ENCODE results near the gene MYL6. TPM values are rescaled to one million over a fixed set of nuclear protein-coding genes. Genes with fewer than 3 reads are reported as not detected.

MYL6 gene
- total RNA-seq, 5 donors from 2014 or later (not counting 1 experiment from before 2014, with no cell fraction given): 506 to 663 (median 569) TPM

- CTCF ChIA-PET: interaction anchor here in 1 of 2 donors (1.0 to 3.9 kb wide), 2 partner anchors 18 to 85 kb away, joined by 3 to 21 read pairs; partner anchors contain the start of gene RNF41
- Histone ChIP-seq H3K4me1 (ENCODE audit: control insufficient read depth in 1 of 2, extremely low read depth in 1 of 2, insufficient read depth in 2 of 2, low read length in 2 of 2) (no peaks in the 10 kb centered on the region), H3K9me3 (no peaks in the 10 kb centered on the region), H3K27me3 (replicated peaks in 1 of 2; ENCODE audit: control insufficient read depth in 2 of 2, extremely low read depth in 1 of 2, insufficient read depth in 2 of 2, low read length in 1 of 2) (no peaks in the 10 kb centered on the region), H3K36me3 (ENCODE audit: control insufficient read depth in 2 of 2, extremely low read depth in 1 of 2, insufficient read depth in 1 of 2, low read length in 1 of 2) (peaks cover 0 to 37% of the 10 kb centered on the region in 2 donors), H3K27ac (ENCODE audit: low read length) (no peak overlapping the region), H3K4me3 (ENCODE audit: control insufficient read depth in 1 of 2, extremely low read depth in 1 of 2, low read length in 1 of 2) (no peak overlapping the region)
- POLR2A ChIA-PET: no interaction called here
- Mint-ChIP-seq H3K36me3 (peaks cover 25% of the 10 kb centered on the region), H3K27me3 (no peaks in the 10 kb centered on the region), H3K4me1 (peaks cover 0 to 5% (median 1%) of the 10 kb centered on the region in 3 donors), H3K4me3 (no peak overlapping the region), H3K9me3 (no peaks in the 10 kb centered on the region), H3K27ac (no peak overlapping the region)
- ATAC-seq (replicated peaks in 1 of 4): no peak
- DNase-seq: no peak
These were observed 46.1 kb downstream of the MYL6 start for GRCh38 chr12:56204275-56204674.

DNA sequence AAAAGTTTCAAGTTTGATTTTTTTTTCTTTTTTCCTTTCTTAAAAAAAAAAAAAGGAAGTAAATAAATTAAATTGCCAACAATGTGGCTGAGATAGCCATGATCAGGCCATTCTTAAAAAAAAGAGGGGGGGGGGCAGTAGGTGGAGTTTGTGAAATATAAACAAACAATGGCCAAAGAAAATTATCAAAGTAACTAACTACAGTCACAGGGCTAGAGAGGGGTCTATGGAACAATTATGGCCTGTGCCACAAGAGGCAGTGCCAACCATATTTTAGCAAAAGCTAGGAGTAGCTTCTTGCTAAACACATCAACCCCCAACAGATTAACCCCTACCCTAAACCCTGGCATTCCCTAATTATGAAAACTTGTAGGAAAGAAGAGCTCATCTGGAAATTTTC is 47.3 kb downstream of the MYL6 start:
- H3K4me1 Mint-ChIP-seq: peaks cover 0 to 5% (median 1%) of the 10 kb centered on the region in 3 donors
- POLR2A ChIA-PET: interaction anchor here (0.5 to 0.6 kb wide), 2 partner anchors 179 to 274 kb away, joined by 3 to 9 read pairs; no protein-coding TSS in a partner anchor
- peak overlapping the region in 1 of 2 donors; percentile 19 for H3K27ac Mint-ChIP-seq
- CTCF ChIA-PET: interaction anchor here (0.5 to 3.9 kb wide), 7 partner anchors 9 to 258 kb away, joined by 3 to 21 read pairs (median 8); partner anchors contain the start of gene RNF41 (in 1 of the 2)
- H3K9me3 Mint-ChIP-seq: no peaks in the 10 kb centered on the region
- H3K36me3 Mint-ChIP-seq: peaks cover 33% of the 10 kb centered on the region
- ATAC-seq (replicated peaks in 1 of 4) (peak in 1 of 4 experiments; percentile 36), DNase-seq (no peak)
- Histone ChIP-seq H3K4me1 (ENCODE audit: control insufficient read depth in 1 of 2, extremely low read depth in 1 of 2, insufficient read depth in 2 of 2, low read length in 2 of 2) (no peaks in the 10 kb centered on the region), H3K36me3 (ENCODE audit: control insufficient read depth in 2 of 2, extremely low read depth in 1 of 2, insufficient read depth in 1 of 2, low read length in 1 of 2) (peaks cover 4 to 45% of the 10 kb centered on the region in 2 donors), H3K27ac (ENCODE audit: low read length) (no peak overlapping the region), H3K9me3 (no peaks in the 10 kb centered on the region), H3K27me3 (replicated peaks in 1 of 2; ENCODE audit: control insufficient read depth in 2 of 2, extremely low read depth in 1 of 2, insufficient read depth in 2 of 2, low read length in 1 of 2) (no peaks in the 10 kb centered on the region), H3K4me3 (ENCODE audit: control insufficient read depth in 1 of 2, extremely low read depth in 1 of 2, low read length in 1 of 2) (no peak overlapping the region)
- no peak overlapping the region for H3K4me3 Mint-ChIP-seq
- no peaks in the 10 kb centered on the region for H3K27me3 Mint-ChIP-seq

- H3K27ac ChIP-seq (ENCODE audit: low read length): no peak overlapping the region
- Mint-ChIP-seq H3K4me3 (no peak overlapping the region), H3K27me3 (no peaks in the 10 kb centered on the region), H3K4me1 (peaks cover 0 to 7% (median 1%) of the 10 kb centered on the region in 3 donors), H3K9me3 (no peaks in the 10 kb centered on the region), H3K36me3 (peaks cover 37% of the 10 kb centered on the region), H3K27ac (peak overlapping the region; percentile 22 to 45)
- CTCF ChIA-PET: interaction anchor here in 1 of 2 donors (0.6 to 3.9 kb wide), 7 partner anchors 10 to 257 kb away, joined by 3 to 21 read pairs (median 4); partner anchors contain the start of genes ANKRD52 and RNF41
- H3K4me1 ChIP-seq (ENCODE audit: control insufficient read depth in 1 of 2, extremely low read depth in 1 of 2, insufficient read depth in 2 of 2, low read length in 2 of 2): no peaks in the 10 kb centered on the region
- no peaks in the 10 kb centered on the region for H3K9me3 ChIP-seq
- peaks cover 7 to 48% of the 10 kb centered on the region in 2 donors for H3K36me3 ChIP-seq (ENCODE audit: control insufficient read depth in 2 of 2, extremely low read depth in 1 of 2, insufficient read depth in 1 of 2, low read length in 1 of 2)
- ATAC-seq (replicated peaks in 1 of 4) (peak; percentile 48 to 72 (median 63)), DNase-seq (peak in 19 of 35 experiments; percentile 16 to 52 (median 26))
- POLR2A ChIA-PET: interaction anchor here in 1 of 2 donors (0.5 kb wide), 1 partner anchor 291 kb away, joined by 3 read pairs; no protein-coding TSS in a partner anchor
- H3K4me3 ChIP-seq (ENCODE audit: control insufficient read depth in 1 of 2, extremely low read depth in 1 of 2, low read length in 1 of 2): no peak overlapping the region
- H3K27me3 ChIP-seq (replicated peaks in 1 of 2; ENCODE audit: control insufficient read depth in 2 of 2, extremely low read depth in 1 of 2, insufficient read depth in 2 of 2, low read length in 1 of 2): no peaks in the 10 kb centered on the region
- 93% methylated on average over 6 of the region's 14 CpGs for WGBS (ENCODE audit: insufficient coverage)
These were observed 48.5 kb downstream of the MYL6 start for GRCh38 chr12:56206452-56207166.

DNA sequence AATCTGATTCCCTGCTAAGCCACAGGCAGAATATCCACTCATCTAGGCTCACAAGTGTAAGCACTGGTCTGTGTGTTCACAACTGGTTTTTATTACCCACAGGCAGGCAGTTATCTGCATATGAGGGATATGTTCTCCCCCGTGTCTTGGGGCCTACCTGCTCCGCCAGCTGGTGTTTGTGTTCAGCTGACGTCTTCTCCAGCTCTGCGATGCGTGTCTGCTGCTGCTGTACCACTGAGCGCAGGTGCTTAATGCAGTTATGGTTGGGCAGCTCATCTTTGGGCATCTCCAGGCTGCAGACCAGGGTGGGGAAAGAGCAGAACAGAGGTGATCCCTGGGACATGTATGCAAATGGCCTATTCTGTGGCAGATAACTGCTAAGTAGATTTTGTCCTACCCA is 49.8 kb downstream of the MYL6 start:
- no peak for ATAC-seq (replicated peaks in 1 of 4)
- H3K9me3 Mint-ChIP-seq: no peaks in the 10 kb centered on the region
- H3K4me1 Mint-ChIP-seq: peaks cover 0 to 2% (median 0%) of the 10 kb centered on the region in 3 donors
- Histone ChIP-seq H3K4me1 (ENCODE audit: control insufficient read depth in 1 of 2, extremely low read depth in 1 of 2, insufficient read depth in 2 of 2, low read length in 2 of 2) (no peaks in the 10 kb centered on the region), H3K27me3 (replicated peaks in 1 of 2; ENCODE audit: control insufficient read depth in 2 of 2, extremely low read depth in 1 of 2, insufficient read depth in 2 of 2, low read length in 1 of 2) (no peaks in the 10 kb centered on the region), H3K36me3 (ENCODE audit: control insufficient read depth in 2 of 2, extremely low read depth in 1 of 2, insufficient read depth in 1 of 2, low read length in 1 of 2) (peaks cover 9 to 60% of the 10 kb centered on the region in 2 donors), H3K9me3 (no peaks in the 10 kb centered on the region), H3K4me3 (ENCODE audit: control insufficient read depth in 1 of 2, extremely low read depth in 1 of 2, low read length in 1 of 2) (no peak overlapping the region), H3K27ac (ENCODE audit: low read length) (no peak overlapping the region)
- no peak for DNase-seq
- no peak overlapping the region for H3K27ac Mint-ChIP-seq
- POLR2A ChIA-PET: no interaction called here
- no peak overlapping the region for H3K4me3 Mint-ChIP-seq
- no peaks in the 10 kb centered on the region for H3K27me3 Mint-ChIP-seq
- CTCF ChIA-PET: interaction anchor here (0.7 to 0.8 kb wide), 2 partner anchors 15 to 256 kb away, joined by 3 to 4 read pairs; no protein-coding TSS in a partner anchor
- H3K36me3 Mint-ChIP-seq: peaks cover 46% of the 10 kb centered on the region
- 97% methylated on average over 6 of the region's 6 CpGs for WGBS (ENCODE audit: insufficient coverage)

Other genes with a start within 250 kb of the MYL6 start
- 10 to 100 TPM; 21.7 to 40.9 (median 30.7) TPM for gene PYM1, start 230.5 kb upstream of the MYL6 start, total RNA-seq
- gene DGKA, start 227.2 kb upstream of the MYL6 start, total RNA-seq: 1,000 to 10,000 TPM in 4 of 5 donors, 100 to 1,000 TPM in 1; 896 to 1,314 (median 1,231) TPM
- gene PMEL, start 192.3 kb upstream of the MYL6 start, total RNA-seq: under 1 TPM in 1 of 5 donors, not detected in 4; 0.20 TPM
- 10 to 100 TPM; 17.8 to 32.3 (median 23.3) TPM for gene CDK2, start 191.5 kb upstream of the MYL6 start, total RNA-seq
- 10 to 100 TPM; 58.6 to 99.8 (median 85.7) TPM for gene RAB5B, start 184.3 kb upstream of the MYL6 start, total RNA-seq
- gene SUOX, start 161.1 kb upstream of the MYL6 start, total RNA-seq: 1 to 10 TPM; 2.6 to 7.3 (median 3.2) TPM
- gene IKZF4, start 137.3 kb upstream of the MYL6 start, total RNA-seq: 10 to 100 TPM in 3 of 5 donors, 1 to 10 TPM in 2; 6.1 to 14.9 (median 13.2) TPM
- gene RPS26, start 116.4 kb upstream of the MYL6 start, total RNA-seq: 100 to 1,000 TPM in 1 of 5 donors, 10 to 100 TPM in 4; 30.3 to 141 (median 49.9) TPM
- 10 to 100 TPM in 1 of 5 donors, 1 to 10 TPM in 3, under 1 TPM in 1; 0.93 to 24.0 (median 8.2) TPM for gene ERBB3, start 78.2 kb upstream of the MYL6 start, total RNA-seq
- 100 to 1,000 TPM in 3 of 5 donors, 10 to 100 TPM in 2; 67.5 to 113 (median 104) TPM for gene PA2G4, start 53.8 kb upstream of the MYL6 start, total RNA-seq
- gene RPL41, start 41.7 kb upstream of the MYL6 start, total RNA-seq: 1,000 to 10,000 TPM; 4,612 to 5,648 (median 5,133) TPM
- gene ZC3H10, start 40.1 kb upstream of the MYL6 start, total RNA-seq: 10 to 100 TPM in 3 of 5 donors, 1 to 10 TPM in 2; 8.4 to 15.1 (median 11.4) TPM
- gene ESYT1, start 30.1 kb upstream of the MYL6 start, total RNA-seq: 100 to 1,000 TPM; 181 to 298 (median 276) TPM
- 10 to 100 TPM in 1 of 5 donors, 1 to 10 TPM in 4; 5.9 to 12.4 (median 7.7) TPM for gene MYL6B, start 5.8 kb upstream of the MYL6 start, total RNA-seq
- gene SMARCC2, start 31.1 kb downstream of the MYL6 start, total RNA-seq: 100 to 1,000 TPM; 135 to 160 (median 159) TPM
- 10 to 100 TPM; 26.3 to 43.1 (median 39.4) TPM for gene RNF41, start 63.6 kb downstream of the MYL6 start, total RNA-seq
- gene NABP2, start 66.0 kb downstream of the MYL6 start, total RNA-seq: 10 to 100 TPM; 11.8 to 19.1 (median 14.0) TPM
- 1 to 10 TPM in 1 of 5 donors, under 1 TPM in 2, not detected in 2; 0.57 to 1.4 (median 0.58) TPM for gene SLC39A5, start 71.7 kb downstream of the MYL6 start, total RNA-seq
- 10 to 100 TPM; 35.8 to 51.0 (median 43.1) TPM for gene ANKRD52, start 100.0 kb downstream of the MYL6 start, total RNA-seq
- 10 to 100 TPM; 29.9 to 38.4 (median 31.9) TPM for gene COQ10A, start 108.6 kb downstream of the MYL6 start, total RNA-seq
- gene CS, start 142.0 kb downstream of the MYL6 start, total RNA-seq: 100 to 1,000 TPM; 135 to 166 (median 159) TPM
- gene CNPY2, start 157.6 kb downstream of the MYL6 start, total RNA-seq: 10 to 100 TPM; 52.9 to 92.8 (median 90.8) TPM
- gene PAN2, start 175.6 kb downstream of the MYL6 start, total RNA-seq: 100 to 1,000 TPM; 126 to 187 (median 164) TPM
- 10 to 100 TPM; 16.3 to 29.9 (median 27.6) TPM for gene IL23A, start 180.5 kb downstream of the MYL6 start, total RNA-seq
- gene STAT2, start 201.7 kb downstream of the MYL6 start, total RNA-seq: 100 to 1,000 TPM; 117 to 187 (median 162) TPM
- not detected for gene APOF, start 204.5 kb downstream of the MYL6 start, total RNA-seq